Osteocyte (in vitro differentiated cells): ENCODE measurements around the gene ATG101. TPM values are rescaled to one million over a fixed set of nuclear protein-coding genes. Genes with fewer than 3 reads are reported as not detected.

Experiments
- DNase-seq: peaks from one replicate; pipeline ENCODE4 v3.0.0; 2021; ENCODE audit warnings: mixed read lengths; ENCODE audit not compliant: unreplicated experiment; ENCODE audit errors: extremely low spot score
- H3K27ac Mint-ChIP-seq: one replicate; pipeline ENCODE4 v1.8.0; 2021; ENCODE audit warnings: mild to moderate bottlenecking, mixed read lengths; ENCODE audit not compliant: unreplicated experiment
- H3K27me3 Mint-ChIP-seq: one replicate; pipeline ENCODE4 v1.8.0; 2021; ENCODE audit warnings: mixed read lengths; ENCODE audit not compliant: unreplicated experiment
- H3K36me3 Mint-ChIP-seq: one replicate; pipeline ENCODE4 v1.8.0; 2021; ENCODE audit warnings: mixed read lengths; ENCODE audit not compliant: unreplicated experiment
- H3K4me1 Mint-ChIP-seq: one replicate; pipeline ENCODE4 v1.8.0; 2021; ENCODE audit warnings: mixed read lengths; ENCODE audit not compliant: unreplicated experiment
- H3K4me3 Mint-ChIP-seq: one replicate; pipeline ENCODE4 v1.8.0; 2021; ENCODE audit warnings: mild to moderate bottlenecking, moderate library complexity, mixed read lengths; ENCODE audit not compliant: unreplicated experiment
- H3K9me3 Mint-ChIP-seq: one replicate; pipeline ENCODE4 v1.8.0; 2021; ENCODE audit warnings: mixed read lengths; ENCODE audit not compliant: unreplicated experiment
- CTCF ChIP-seq: fragments of 200-600 bp; sonication (generic); IDR thresholded peaks from 2 replicates; pipeline ENCODE4 v1.5.0; 2021; ENCODE audit warnings: antibody characterized with exemption, mild to moderate bottlenecking, moderate library complexity
- total RNA-seq: library from RNA; stranded (reverse); gene quantifications from 2 replicates; pipeline ENCODE4 v1.2.1, GENCODE V29; 2021

Gene ATG101
- total RNA-seq, 1 donor from 2014 or later, result 41.7 TPM

- no peak overlapping the region for H3K27ac Mint-ChIP-seq
Measured at GRCh38 chr12:52125476-52125900, 55.7 kb downstream of the ATG101 start.

GRCh38 chr12:52126050-52126604, 56.3 kb downstream of the ATG101 start:
- no peak overlapping the region for H3K4me3 Mint-ChIP-seq
- H3K4me1 Mint-ChIP-seq, result peaks cover 18% of the 10 kb centered on the region
- no peaks in the 10 kb centered on the region for H3K27me3 Mint-ChIP-seq
- no peak for TF ChIP-seq CTCF
- no peaks in the 10 kb centered on the region for H3K9me3 Mint-ChIP-seq
- no peak for DNase-seq
- H3K36me3 Mint-ChIP-seq, result no peaks in the 10 kb centered on the region
- H3K27ac Mint-ChIP-seq, result no peak overlapping the region

More at GRCh38 chr12:52125476-52125900, 55.7 kb downstream of the ATG101 start:
- no peak for DNase-seq
- no peaks in the 10 kb centered on the region for H3K36me3 Mint-ChIP-seq
- TF ChIP-seq CTCF, result no peak
- no peaks in the 10 kb centered on the region for H3K9me3 Mint-ChIP-seq
- no peak overlapping the region for H3K4me3 Mint-ChIP-seq
- H3K27me3 Mint-ChIP-seq, result no peaks in the 10 kb centered on the region
- peaks cover 14% of the 10 kb centered on the region for H3K4me1 Mint-ChIP-seq

Other genes starting within 250 kb of the ATG101 start
- gene FIGNL2, start 221.3 kb upstream of the ATG101 start, total RNA-seq, result 0.08 TPM in 2 replicates
- gene ANKRD33, start 181.9 kb upstream of the ATG101 start, total RNA-seq, result not detected in 2 replicates
- gene ACVRL1, start 162.5 kb upstream of the ATG101 start, total RNA-seq, result not detected in 2 replicates
- gene ACVR1B, start 118.3 kb upstream of the ATG101 start, total RNA-seq, result 15.2 and 15.8 TPM in 2 replicates
- gene TAMALIN, start 63.0 kb upstream of the ATG101 start, total RNA-seq, result 22.5 and 25.5 TPM in 2 replicates
- 6.7 and 13.0 TPM in 2 replicates for gene NR4A1, start 18.5 kb upstream of the ATG101 start, total RNA-seq
- not detected in 2 replicates for gene SMIM41, start 9.7 kb downstream of the ATG101 start, total RNA-seq
- gene KRT80, start 122.0 kb downstream of the ATG101 start, total RNA-seq, result 9.2 and 9.9 TPM in 2 replicates
- 168 and 178 TPM in 2 replicates for gene KRT7, start 163.3 kb downstream of the ATG101 start, total RNA-seq
- gene KRT86, start 204.7 kb downstream of the ATG101 start, total RNA-seq, result 0.24 TPM in 2 replicates
- 0.50 and 0.83 TPM in 2 replicates for gene KRT81, start 221.6 kb downstream of the ATG101 start, total RNA-seq